HepG2 (cell line): ENCODE data around the gene POU6F1.

ENCODE experiments used
- BORCS8-MEF2B ChIP-seq: sonication (generic); formaldehyde crosslinking; IDR thresholded peaks from 2 replicates; pipeline ENCODE4 v1.8.0; 2022; ENCODE audit warnings: mild to moderate bottlenecking, missing genetic modification reagents
- EZH2 ChIP-seq: conservative IDR thresholded peaks from 2 replicates; pipeline ENCODE4 v1.6.1; 2012; ENCODE audit warnings: mild to moderate bottlenecking, low read depth, low read length, moderate library complexity
- HMG20A ChIP-seq: IDR thresholded peaks from 2 replicates; pipeline ENCODE4 v1.6.1; 2016; ENCODE audit warnings: borderline replicate concordance
- JUN ChIP-seq: sonication (generic); formaldehyde crosslinking; IDR thresholded peaks from 2 replicates; pipeline ENCODE4 v1.4.0; 2020; ENCODE audit warnings: mild to moderate bottlenecking, missing genetic modification reagents
- NCOA2 ChIP-seq: sonication (generic); formaldehyde crosslinking; IDR thresholded peaks from 2 replicates; pipeline ENCODE4 v1.8.0; 2022; ENCODE audit warnings: inconsistent platforms
- PAX8 ChIP-seq: sonication (generic); formaldehyde crosslinking; IDR thresholded peaks from 2 replicates; pipeline ENCODE4 v1.8.0; 2022; ENCODE audit warnings: mild to moderate bottlenecking, missing genetic modification reagents, borderline replicate concordance
- ZBTB43 ChIP-seq: sonication (generic); formaldehyde crosslinking; conservative IDR thresholded peaks from 2 replicates; pipeline ENCODE4 v1.4.0; 2020; ENCODE audit warnings: missing genetic modification reagents
- ZNF562 ChIP-seq: sonication (generic); formaldehyde crosslinking; IDR thresholded peaks from 2 replicates; pipeline ENCODE4 v1.8.0; 2022; ENCODE audit warnings: missing genetic modification reagents, borderline replicate concordance

DNA sequence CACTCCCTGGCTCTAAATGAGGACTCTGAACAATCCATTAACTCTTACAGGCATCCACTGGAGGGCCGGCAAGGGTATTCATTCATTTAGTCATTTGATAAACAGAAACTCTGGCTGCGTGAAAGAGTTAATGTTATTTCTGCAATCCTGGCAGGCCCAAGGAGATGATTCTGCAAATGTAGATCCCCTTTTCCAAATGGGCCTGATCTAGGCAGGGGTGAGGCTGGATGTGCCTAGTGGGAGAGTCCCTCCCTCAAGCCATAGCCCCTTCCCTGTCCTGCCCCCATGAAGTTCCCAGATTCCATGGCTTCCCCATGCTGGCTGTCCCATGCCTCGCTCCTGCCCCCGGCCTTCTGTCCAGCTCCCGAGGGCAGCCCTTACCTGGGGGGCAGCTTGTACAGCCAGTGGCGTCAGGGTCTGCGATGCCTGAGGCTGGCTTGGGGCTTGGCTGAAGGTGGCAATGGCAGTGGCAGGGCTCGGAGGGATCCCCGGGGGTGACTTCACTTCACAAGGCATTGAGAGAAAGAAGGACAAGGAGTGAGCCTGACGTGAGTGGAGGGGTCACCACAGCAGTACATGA lies 18.4 kb downstream of the POU6F1 start:
- TF ChIP-seq HMG20A (CRISPR knock-in tag) (no peak), ZBTB43 (CRISPR knock-in tag) (no peak), JUN (CRISPR knock-in tag) (no peak), NCOA2 (no peak), EZH2 (no peak), BORCS8-MEF2B (CRISPR knock-in tag) (no peak), PAX8 (no peak), ZNF562 (CRISPR knock-in tag) (no peak)
